ENCODE measurements around the gene AKTIP. TPM values are rescaled to one million over a fixed set of nuclear protein-coding genes. Genes with fewer than 3 reads are reported as not detected.

Gene AKTIP
- total RNA-seq, 1 donor from 2014 or later: 32.2 TPM

DNA sequence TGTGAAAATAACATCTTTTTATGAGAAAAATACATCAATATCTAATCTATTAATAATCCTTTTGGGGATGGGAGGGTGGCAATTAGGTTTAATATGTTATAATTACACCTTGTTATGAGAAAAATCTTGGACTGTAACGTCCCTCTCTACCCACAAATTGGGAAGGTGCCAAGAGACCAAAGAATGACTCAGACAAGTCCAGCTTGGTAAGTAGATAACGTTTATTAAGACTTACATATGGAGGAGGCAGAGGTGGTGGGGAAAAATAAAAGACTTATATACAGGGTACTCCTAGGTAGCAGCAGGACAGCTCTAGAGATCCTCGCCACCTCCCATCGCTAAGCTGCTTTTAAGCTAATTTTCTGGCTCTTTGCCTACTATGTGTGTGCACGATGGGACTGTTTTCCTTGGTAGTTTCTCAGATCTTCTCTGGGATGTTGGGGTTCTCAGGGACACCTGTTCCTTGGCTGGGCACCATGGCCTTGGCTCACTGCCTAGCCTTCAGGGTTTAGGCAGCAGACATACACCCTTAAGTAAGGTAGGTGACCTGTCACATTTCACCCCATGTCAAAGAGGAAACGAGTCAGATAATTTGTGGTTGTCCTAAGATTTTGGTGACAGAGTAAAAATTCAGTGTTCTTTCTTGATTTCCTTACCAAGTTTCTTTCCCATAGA, 37.3 kb downstream of the AKTIP start:
- no peaks in the 10 kb centered on the region for H3K9me3 ChIP-seq
- intact Hi-C loops (cut with DNase I): no loop called here
- no peak for TF ChIP-seq POLR2A (IDR thresholded peaks at IDR 0.05)
- TF ChIP-seq, protein P1, sequence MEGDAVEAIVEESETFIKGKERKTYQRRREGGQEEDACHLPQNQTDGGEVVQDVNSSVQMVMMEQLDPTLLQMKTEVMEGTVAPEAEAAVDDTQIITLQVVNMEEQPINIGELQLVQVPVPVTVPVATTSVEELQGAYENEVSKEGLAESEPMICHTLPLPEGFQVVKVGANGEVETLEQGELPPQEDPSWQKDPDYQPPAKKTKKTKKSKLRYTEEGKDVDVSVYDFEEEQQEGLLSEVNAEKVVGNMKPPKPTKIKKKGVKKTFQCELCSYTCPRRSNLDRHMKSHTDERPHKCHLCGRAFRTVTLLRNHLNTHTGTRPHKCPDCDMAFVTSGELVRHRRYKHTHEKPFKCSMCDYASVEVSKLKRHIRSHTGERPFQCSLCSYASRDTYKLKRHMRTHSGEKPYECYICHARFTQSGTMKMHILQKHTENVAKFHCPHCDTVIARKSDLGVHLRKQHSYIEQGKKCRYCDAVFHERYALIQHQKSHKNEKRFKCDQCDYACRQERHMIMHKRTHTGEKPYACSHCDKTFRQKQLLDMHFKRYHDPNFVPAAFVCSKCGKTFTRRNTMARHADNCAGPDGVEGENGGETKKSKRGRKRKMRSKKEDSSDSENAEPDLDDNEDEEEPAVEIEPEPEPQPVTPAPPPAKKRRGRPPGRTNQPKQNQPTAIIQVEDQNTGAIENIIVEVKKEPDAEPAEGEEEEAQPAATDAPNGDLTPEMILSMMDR (IDR thresholded peaks at IDR 0.05): no peak
- TF ChIP-seq POLR2AphosphoS5 (IDR thresholded peaks at IDR 0.05; ENCODE audit: insufficient read depth in 1 of 2, low read depth in 1 of 2): no peak
- H3K36me3 ChIP-seq: peaks cover 0 to 70% of the 10 kb centered on the region in 2 donors
- H3K27ac ChIP-seq: no peak overlapping the region
- no peak overlapping the region for H3K4me3 ChIP-seq
- no peaks in the 10 kb centered on the region for H3K27me3 ChIP-seq
- peaks cover 12% of the 10 kb centered on the region for H3K4me1 ChIP-seq
- no peak for DNase-seq (ENCODE audit: extremely low spot score in 2 of 2)

DNA sequence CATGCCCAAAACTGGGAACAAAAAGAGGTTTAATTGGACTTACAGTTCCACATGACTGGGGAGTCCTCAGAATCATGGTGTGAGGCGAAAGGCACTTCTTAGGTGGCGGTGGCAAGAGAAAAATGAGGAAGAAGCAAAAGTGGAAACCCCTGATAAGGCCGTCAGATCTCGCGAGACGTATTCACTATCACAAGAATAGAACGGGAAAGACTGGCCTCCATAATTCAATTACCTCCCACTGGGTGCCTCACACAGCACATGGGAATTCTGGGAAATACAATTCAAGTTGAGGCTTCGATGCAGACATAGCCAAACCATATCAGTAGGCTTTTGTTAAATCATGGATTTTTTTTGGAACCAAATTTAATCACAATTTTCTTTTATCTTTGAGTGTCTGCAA, 44.4 kb downstream of the AKTIP start:
- Histone ChIP-seq H3K36me3 (peaks cover 3 to 74% of the 10 kb centered on the region in 2 donors), H3K4me1 (peaks cover 2% of the 10 kb centered on the region), H3K27ac (no peak overlapping the region), H3K4me3 (no peak overlapping the region), H3K27me3 (no peaks in the 10 kb centered on the region), H3K9me3 (no peaks in the 10 kb centered on the region)
- intact Hi-C loops (cut with DNase I): no loop called here
- DNase-seq (ENCODE audit: extremely low spot score in 2 of 2): no peak
- TF ChIP-seq POLR2A (IDR thresholded peaks at IDR 0.05) (no peak), POLR2AphosphoS5 (IDR thresholded peaks at IDR 0.05; ENCODE audit: insufficient read depth in 1 of 2, low read depth in 1 of 2) (no peak)
- TF ChIP-seq, protein P1 (IDR thresholded peaks at IDR 0.05): no peak

- intact Hi-C loops (cut with DNase I): no loop called here
- no peaks in the 10 kb centered on the region for H3K27me3 ChIP-seq
- TF ChIP-seq, protein P1 (IDR thresholded peaks at IDR 0.05): no peak
- TF ChIP-seq POLR2A (IDR thresholded peaks at IDR 0.05) (no peak), POLR2AphosphoS5 (IDR thresholded peaks at IDR 0.05; ENCODE audit: insufficient read depth in 1 of 2, low read depth in 1 of 2) (no peak)
Measured at GRCh38 chr16:53457670-53458069, 45.3 kb downstream of the AKTIP start.

DNA sequence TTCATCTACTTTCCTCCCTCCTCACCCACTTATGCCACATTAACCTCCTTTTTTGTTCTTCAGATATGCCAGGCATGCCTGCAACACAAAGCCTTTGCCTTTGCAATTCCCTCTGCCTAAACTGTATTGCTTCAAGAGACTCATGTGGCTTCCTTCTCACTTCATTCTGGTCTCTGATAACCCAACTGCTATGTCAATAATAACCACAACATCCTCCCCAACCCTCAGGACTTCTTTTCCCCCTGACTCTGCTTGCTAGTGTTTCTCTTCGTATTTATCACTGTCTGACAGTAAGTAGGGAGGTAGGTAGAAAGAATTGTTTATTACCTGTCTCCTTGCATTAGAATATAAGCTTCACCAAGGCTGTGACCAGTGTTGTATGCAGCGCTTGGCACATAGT, 46.4 kb downstream of the AKTIP start:
- DNase-seq (ENCODE audit: extremely low spot score in 2 of 2): no peak
- Histone ChIP-seq H3K27ac (no peak overlapping the region), H3K36me3 (peaks cover 3 to 71% of the 10 kb centered on the region in 2 donors), H3K4me3 (no peak overlapping the region), H3K4me1 (no peaks in the 10 kb centered on the region), H3K27me3 (no peaks in the 10 kb centered on the region), H3K9me3 (no peaks in the 10 kb centered on the region)
- intact Hi-C loops (cut with DNase I): no loop called here
- no peak for TF ChIP-seq POLR2AphosphoS5 (IDR thresholded peaks at IDR 0.05; ENCODE audit: insufficient read depth in 1 of 2, low read depth in 1 of 2)

More at GRCh38 chr16:53457670-53458069, 45.3 kb downstream of the AKTIP start:
- Histone ChIP-seq H3K9me3 (no peaks in the 10 kb centered on the region), H3K36me3 (peaks cover 3 to 69% of the 10 kb centered on the region in 2 donors), H3K27ac (no peak overlapping the region), H3K4me3 (no peak overlapping the region), H3K4me1 (no peaks in the 10 kb centered on the region)
- no peak for DNase-seq (ENCODE audit: extremely low spot score in 2 of 2)

DNA sequence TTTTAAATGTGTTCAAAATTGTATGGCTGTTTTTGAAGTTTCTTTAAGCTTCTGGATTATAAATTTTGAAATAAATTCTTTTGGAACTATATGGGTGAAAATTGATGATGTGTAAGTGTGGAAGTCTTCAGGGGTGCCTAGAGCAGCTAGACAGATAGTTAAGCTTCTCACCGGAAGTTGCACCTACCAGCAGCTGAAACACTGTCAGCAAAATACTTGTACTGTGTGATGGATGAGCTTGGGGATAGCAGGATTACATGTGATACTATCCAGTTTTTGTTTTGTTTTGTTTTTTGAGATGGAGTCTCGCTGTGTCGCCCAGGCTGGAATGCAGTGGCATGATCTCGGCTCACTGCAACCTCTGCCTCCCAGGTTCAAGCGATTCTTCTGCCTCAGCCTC, 49.1 kb downstream of the AKTIP start:
- no peaks in the 10 kb centered on the region for H3K9me3 ChIP-seq
- TF ChIP-seq POLR2AphosphoS5 (IDR thresholded peaks at IDR 0.05; ENCODE audit: insufficient read depth in 1 of 2, low read depth in 1 of 2) (no peak), POLR2A (IDR thresholded peaks at IDR 0.05) (no peak)
- TF ChIP-seq, protein P1 (IDR thresholded peaks at IDR 0.05): no peak
- H3K27me3 ChIP-seq: no peaks in the 10 kb centered on the region
- H3K4me1 ChIP-seq: no peaks in the 10 kb centered on the region
- no peak overlapping the region for H3K27ac ChIP-seq
- peaks cover 3 to 53% of the 10 kb centered on the region in 2 donors for H3K36me3 ChIP-seq
- DNase-seq (ENCODE audit: extremely low spot score in 2 of 2): no peak
- intact Hi-C loops (cut with DNase I): no loop called here
- no peak overlapping the region for H3K4me3 ChIP-seq
